NCI-H2171 (cell line): ENCODE data around the gene ANK3.
A peak's percentile ranks its signal among the peaks of the same experiment; 100 is the strongest.

Experiments
- DNase-seq: peaks from one replicate; lab custom pipeline; 2025; lab: John Stamatoyannopoulos, UW

Gene ANK3

DNA sequence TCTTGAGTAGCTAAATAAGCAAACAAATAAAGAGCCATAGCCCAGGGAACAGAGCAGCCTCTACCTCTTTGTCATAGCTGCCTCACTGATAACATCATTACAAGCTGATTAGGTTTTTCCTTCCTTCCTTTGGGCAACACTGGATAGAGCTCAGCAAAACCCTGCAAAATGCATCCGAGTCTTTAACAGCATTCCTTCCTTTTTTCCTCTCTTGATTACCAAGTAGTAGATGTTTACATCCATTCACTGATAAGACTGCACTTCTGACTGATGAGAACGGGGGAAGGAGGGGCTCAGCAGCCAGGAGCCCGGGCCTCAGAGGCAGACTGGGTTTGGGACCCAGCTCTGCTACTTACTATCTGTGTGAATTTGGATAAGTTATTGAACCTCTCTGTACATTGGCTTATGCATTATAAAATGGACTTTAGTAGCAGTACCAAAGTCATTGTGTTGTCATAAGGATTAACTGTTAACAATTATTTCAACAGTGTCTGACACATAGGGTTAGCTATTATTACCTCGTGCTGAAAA lies 214.2 kb downstream of the ANK3 start:
- DNase-seq, result no peak

DNA sequence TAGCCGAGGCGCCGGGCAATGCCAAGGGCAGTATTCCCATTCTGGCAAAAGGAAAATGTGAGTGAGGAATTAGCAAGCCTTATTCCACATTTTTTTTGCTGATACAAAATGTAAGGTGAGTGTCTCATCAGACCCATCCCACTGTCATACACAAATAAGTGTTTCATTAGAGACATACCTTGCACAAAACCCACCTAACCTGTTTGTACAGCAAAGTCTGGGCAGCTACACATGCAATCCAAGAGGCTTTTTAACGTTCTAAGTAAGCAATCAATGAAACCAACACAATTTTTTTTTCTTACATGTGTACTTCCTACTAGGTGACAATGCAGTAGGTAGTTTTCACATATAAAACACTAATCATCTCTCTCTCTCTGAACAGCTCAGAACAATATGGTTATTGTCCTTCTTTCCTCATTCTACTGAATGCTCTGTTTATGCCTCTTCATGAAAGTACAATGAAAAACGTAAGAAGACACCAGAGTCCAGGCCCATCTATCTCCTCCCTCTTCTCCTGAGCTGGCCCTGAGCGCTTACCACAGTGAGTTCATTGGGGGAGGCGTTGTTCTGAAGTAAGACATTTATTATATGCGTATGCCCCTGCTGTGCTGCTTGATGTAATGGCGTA lies 217.2 kb downstream of the ANK3 start:
- no peak for DNase-seq

DNA sequence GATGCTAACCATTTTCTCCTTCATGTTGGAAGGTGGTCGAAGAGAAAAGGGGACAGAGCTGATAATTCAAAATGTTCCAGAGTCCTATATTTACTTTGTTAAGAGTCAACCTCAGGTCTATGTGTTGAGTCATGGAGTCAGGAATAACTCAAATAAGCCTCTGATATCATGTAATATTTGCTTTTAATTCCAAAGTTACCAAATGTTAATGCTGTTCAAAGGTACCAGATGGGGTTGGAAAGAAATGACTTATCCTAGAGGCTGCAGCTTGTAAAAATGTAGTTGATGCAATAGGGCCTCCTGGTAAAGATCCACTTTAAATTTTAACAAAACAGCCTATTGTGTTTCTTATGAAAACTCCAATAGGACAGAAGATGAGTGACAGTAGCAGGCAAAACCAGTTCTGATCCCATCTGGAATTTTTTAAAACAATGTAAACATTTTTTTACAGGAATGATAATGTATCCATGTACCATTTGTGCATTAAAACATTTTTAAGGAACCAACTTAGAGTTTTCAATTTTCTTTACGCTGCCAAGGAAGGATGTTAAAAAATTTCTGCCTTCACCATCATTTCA lies 218.2 kb downstream of the ANK3 start:
- no peak for DNase-seq

DNA sequence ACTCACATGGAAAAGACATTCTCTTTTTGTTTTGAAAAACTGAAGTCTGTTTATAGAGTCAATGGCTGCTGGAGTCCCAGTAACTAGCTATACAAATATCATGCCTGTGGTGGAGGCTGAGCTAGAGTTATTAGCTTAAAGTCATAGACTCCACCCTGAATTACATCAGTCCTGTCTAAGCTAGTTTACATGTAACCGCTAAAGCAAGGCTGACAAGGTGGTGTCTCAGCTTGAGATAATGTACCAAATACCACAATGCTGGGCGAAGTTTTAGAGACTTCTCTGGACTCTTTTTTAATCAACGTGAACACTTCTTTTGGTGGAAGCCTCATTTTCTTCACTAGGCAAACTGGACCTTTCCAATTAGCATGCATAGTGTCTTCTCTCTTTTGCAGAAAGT lies 219.4 kb downstream of the ANK3 start:
- DNase-seq, result no peak

DNA sequence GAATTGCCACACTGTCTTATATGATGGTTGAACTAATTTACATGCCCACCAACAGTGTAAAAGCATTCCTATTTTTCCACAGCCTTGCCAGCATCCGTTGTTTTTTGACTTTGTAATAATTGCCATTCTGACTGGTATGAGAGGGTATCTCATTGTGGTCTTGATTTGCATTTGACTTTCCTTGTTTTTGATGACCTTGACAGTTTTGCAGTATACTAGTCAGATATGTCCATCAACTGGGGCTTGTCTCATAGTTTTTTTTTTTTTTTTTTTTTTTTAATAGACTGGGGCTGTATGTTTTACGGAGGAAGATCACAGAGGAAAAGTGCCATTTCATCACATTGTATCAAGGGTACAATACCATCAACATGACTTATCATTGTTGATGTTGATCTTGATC lies 220.6 kb downstream of the ANK3 start:
- DNase-seq, result no peak

DNA sequence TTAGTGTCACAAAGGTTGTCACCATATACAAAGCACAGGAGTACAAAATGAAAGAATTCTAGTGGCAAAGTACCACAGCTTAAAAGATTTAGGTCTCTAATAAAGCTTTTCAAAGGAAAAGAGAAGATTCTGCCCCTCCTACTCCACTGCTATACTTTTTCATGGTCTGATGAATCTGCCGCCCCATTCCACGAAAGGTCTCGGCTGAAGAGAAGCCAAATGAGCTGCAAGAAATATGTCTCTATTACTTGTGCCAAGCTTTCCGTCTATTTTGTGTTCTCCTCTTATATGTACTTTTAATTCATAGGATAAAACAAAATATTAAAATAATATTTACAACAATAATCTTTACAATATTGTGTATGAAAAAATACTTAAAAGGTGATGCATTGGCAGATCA lies 222.6 kb downstream of the ANK3 start:
- no peak for DNase-seq

DNA sequence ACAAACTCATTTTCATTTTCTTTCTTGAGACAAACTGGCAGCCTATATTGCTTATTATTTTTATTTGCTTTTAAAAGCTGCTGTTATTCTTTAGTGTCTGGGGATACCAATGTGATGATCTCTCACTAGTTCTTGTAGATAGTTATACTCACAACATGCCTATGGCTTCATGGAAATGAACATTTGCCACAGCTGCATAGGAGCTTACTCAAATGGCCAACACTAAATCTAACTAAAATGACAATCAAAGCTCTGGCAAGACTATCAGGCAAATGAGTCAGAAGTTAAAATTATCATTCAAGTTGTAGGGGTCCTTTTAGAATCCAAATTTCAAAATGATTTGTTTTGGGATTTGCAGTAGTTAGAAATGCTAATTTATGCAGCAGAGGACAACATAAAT lies 225.9 kb downstream of the ANK3 start:
- no peak for DNase-seq

DNA sequence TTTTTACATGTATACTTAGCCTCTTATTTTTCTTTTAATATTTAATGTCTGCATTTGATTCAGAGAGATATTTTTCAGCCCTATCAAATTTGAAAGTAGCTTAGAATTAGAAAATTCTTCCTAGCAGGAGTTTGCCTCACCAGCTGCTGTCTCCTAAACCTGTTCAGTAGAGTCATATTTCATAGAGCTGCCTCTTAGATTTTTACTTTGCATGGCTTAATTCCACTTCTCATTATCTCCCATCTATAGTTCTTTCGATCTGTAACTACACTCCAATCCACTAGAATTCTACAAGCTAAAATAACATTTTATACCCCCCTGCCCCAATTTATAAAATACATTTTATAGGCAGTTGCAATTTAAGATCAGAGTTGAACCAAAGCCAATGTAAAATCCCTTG lies 227.0 kb downstream of the ANK3 start:
- DNase-seq, result peak; percentile 39

DNA sequence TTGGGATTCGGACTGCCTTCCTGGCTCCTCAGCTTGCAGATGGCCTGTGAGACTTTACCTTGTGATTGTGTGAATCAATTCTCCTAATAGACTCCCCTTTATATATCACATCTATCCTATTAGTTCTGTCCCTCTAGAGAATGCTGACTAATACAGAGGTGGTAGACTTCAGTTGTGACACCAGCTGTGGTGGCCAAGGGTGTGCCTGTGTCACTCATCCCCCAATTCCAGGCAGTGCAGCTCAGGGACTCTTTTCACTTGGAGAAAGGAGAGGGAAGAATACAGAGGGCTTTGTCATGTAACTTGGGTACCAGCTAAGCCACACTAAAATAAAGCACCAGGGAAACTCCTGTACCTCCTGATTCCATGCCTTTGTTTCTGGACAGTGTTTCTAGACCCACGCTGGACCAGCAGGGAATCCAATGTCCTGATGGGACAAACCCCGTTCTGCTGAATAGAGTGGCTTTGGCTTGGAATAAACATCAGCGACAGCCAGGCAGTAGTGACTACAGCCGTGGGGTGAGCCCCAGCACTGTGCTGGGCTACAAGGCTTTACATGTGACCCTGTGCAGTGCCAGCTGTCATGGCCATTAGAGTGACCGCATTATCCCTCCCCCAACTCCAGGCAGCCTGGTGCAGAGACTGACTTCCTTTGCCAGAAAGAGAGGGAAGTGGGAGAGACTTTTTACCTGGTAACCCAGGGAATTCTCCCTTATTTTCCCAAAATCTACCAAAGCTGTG lies 233.6 kb downstream of the ANK3 start:
- DNase-seq, result no peak

DNA sequence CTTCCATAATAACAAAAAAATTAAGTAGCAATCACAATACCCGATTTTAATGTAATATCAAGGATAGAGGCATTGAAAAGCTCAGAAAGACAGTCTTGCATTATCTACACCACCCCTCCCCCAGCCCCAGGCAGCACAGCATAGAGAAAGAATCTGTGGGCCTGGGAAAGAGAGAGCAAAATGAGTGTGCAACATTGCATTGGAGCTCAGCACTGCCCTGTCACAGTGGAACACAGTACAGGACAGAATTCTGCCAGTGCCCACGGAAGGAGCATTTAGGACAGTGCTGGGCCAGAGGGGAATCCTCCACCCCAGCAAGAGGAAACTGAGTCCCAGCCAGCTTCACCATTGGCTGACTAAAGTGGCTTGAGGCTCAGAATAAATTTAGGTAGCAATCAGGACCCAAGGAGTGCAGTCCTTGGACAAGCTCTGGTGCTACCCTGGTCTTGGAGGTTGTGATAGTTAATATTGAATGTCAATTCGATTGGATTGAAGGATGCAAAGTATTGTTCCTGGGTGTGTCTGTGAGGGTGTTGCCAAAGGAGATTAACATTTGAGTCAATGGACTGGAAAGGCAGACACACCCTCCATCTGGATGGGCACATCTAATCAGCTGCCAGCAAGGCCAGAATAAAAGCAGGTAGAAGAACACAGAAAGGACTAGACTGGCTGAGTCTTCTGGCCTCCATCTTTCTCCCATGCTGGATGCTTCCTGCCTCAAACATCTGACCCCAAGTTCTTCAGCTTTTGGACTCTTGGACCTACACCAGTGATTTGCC lies 234.4 kb downstream of the ANK3 start:
- DNase-seq, result no peak

DNA sequence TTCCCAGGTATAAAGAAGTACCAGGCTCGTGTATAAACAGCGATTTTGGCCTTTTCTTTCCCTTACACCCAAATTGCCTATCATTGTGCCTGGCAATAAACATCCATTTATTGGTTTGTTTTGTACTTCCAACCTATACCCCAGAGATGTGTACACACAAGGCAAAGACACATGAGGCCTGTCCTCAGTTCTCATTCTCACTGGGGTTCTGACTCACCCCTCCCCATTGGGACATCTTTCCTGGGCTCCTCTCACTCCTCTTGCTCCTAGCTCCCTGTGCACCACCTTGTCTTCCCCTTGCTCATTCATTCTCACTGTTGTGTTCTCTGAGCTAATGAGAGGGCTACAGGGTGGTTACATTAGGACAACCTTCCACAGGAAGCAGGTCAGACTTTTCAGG lies 240.7 kb downstream of the ANK3 start:
- DNase-seq, result no peak

DNA sequence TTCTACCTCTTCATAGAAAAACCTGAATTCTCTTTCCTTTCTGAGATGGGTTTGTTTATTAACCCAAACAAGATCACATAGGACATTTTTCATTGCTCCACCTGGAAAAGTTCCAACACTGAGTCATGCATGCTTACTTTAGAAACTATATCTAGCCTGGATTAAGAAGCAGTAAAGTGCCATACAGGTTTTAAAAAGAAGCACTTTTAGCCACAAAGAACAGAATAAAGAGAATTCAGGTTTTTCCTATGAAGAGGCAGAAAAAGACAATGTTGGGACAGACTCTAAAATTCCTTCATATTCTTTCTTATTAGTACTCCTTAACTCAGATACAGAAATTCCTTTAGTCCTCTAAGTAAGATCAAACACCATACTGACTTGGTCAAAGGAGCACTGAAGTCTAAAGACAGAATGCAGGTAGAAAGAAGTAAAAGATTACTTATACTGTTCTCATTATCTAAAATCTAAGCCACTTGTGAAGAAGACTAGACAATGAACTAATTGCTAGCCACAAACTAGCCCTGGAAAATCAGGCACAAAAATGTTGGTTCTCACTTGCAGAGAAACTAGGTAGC lies 241.3 kb downstream of the ANK3 start:
- no peak for DNase-seq

DNA sequence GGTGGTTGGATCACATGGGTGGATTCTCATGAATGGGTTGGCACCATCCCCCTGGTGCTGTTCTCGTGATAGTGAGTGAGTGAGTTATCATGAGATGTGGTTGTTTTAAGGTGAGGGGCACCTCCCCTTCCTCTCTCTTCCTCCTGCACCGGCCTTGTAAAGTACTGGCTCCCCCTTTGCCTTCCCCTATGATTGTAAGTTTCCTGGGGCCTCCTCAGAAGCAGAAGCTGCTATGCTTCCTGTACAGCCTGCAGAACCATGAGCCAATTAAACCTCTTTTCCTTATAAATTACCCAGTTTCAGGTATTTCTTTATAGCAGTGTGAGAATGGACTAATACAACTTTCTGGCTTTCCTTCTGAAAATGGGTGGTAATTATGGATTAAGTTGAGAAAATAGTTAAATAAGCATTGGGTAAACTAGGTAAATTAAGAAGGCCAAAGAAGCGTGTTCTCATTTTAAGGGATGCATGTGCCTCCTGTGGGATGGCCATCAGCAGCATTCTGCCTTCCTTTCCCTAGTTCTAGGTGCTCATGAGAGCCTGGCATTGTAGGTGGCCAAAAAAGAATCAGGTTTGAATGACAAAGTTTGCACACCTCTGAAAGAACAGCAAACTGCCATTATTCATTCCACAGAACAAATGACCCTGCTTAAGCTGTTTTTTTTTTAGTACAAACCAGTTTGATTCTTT lies 242.0 kb downstream of the ANK3 start:
- no peak for DNase-seq

DNA sequence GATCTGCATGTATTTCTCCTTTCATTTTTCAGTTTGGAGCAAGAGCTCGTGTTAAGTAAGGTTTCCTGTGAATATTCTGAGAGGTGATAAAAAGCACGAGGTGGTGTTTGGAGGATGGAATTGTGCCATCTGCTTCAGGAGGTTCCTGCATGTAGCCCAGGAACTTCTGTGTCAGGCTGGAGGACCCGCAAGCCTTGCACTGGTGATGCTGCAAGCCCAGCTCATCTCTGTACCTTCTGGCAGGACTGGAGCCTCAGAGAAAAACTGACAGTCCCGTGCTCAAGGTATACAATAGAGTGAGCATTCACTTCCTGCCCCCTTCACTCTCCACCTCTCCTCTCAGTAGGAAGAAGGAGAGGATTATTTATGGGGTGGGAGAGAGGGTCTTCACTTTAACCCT lies 242.7 kb downstream of the ANK3 start:
- DNase-seq, result no peak

DNA sequence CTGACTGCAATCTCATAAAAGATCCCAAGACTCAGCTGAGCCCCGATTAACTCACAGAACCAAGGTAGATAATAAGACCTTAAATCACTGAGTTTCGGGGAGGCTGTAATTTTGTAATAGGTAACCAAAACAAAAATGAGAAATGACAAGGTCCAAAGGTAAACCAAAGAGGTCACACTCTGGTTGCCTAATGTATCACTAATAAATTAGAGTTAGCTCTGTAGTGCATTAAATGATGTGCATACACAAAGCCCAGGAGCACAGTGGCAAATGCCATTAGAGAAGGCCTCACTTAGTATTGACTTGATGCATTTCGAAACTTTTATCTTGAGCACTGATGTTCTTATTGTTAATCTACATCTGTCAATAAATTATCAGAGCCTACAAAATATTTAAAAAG lies 245.6 kb downstream of the ANK3 start:
- no peak for DNase-seq

DNA sequence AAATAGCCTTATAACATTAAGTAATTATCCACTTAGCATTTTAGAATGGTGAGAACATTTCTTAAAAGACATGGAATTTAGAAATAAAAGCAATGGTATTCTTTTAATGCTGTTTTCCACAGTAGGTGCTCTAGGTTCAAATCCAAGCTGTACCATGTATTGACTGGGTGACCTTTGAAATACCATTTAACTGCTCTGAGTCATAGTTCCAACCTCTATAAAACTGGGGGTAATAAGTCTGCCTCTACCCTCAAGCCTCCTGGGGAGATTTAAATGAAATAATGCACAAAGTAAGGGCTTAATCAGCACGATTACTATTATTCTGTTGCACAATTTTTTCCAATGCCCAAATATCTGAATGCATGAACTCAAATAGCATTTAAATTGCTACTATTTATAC lies 246.9 kb downstream of the ANK3 start:
- DNase-seq, result no peak

DNA sequence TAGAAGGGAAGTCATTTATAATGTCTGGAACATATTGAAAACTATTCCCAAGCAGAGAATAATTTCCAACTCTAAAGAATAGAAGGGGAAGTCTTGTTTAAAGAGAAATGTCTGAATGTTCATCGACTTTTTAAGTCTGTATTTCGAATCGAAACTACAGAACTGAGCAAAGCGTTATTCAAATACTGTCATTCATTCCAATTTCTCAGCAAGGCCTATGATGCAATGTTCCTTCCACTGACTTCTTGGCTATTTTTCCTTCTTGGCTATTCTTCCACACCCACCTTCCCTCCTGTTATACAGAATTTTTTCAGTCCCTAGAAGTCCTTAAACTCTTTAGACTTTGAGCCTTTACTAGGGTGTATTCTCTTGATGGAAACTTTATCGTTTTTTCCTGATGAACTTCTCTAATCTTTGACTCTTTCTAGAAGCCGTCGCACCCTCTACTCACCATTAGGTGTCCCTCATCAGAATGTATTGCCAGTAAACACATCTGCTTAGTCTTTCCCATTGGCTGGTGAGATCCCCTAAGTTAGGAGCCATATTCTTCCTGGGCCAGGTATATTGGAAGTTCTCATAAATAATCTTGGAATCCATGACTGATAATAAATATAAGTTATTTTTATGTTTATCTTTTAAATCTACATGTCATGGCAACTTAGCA lies 247.6 kb downstream of the ANK3 start:
- no peak for DNase-seq

DNA sequence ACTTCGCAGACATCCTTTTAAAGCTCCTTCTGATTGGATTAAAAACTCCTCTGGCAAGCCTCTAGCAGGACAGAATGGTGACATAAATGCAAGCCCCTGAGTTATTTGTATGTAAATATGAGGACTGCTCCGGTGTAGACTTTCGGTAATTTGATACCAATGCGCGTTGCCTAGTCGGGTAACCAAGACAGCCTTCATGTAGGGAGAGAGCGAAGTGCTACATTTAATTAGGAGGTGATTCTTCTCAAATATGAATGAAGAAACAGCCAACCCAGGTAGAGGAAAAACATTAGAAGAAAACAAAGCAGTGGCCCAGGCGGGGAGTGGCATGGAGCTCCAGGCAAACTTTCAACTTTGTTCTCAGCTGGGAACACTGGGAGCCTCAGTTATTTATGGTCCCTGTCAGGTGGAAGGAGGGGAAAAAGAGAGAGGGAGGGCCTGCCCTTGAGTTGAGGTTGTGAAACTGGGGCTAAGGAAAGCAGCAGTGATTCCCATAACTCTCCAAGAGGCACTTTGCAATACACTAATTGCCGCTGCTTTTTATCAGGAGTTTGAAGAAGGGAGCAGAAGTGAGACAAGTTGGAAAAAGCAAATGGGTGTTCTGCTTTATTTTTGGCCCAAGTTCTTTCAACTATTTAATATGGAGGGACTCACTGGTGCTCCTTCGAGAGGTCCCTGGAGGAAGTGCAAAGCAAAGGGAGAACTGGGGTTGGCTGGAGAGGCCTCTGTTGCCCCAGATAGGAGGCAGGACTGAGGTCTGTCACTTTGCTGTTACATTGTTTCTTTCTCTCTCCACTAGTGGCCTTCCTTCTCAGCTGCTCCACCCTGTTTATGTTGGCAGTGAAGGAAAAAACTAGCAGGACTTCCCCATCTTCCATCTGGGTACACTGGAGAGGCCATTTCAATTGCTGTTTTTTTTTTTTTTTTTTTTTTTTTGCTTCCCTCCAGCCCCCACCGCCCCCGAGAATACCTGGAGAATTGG lies 248.7 kb downstream of the ANK3 start:
- DNase-seq, result peak; percentile 58

DNA sequence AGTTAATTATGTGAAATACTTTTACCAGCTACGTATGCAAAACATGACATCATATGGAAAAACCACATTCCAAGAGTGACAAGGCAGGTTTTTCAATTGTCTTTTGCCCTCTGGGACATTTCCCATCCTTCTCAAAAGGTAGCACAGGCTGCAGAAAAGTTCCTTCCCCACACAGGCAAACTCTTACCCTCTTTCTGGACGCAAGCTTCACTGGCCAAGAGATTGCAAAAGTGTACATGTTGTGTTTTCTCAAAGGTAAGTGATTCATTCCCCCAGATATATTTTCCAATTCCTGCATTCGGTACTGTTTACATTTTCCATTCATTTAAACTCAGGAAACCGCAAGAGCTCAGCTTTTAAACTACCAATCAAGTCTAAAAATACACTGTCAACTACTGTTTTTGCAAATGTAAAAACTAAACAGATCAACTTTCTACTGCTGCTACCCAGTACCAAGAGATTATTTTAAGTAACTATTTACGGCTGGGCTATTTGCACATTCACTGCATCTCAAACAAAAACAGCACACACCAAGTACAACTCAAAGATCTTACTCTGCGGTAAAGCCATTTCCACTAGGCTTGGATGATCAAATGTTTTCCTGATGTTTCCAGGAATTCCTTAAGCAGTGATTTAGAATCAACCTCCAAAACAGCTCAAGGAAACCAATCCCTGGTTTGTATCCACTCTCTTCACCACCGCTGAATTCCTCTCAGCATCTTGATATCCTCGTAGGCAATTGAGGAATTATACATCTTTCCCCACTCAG lies 249.7 kb downstream of the ANK3 start:
- DNase-seq, result no peak
